Stomach (tissue), 9 donors: Measurements from ENCODE around the gene ZNF423. TPM values are rescaled to one million over a fixed set of nuclear protein-coding genes. Genes with fewer than 3 reads are reported as not detected.

Experiments used
- DNase-seq, 2 donors: peaks; one replicate each; pipeline versions ENCODE4 v3.0.0 to v3.0.0-alpha.2; 2013 to 2019
- H3K27ac ChIP-seq, 5 donors: fragments of 200-600 bp in 4 of 5; sonication (generic) in 4 of 5; one replicate each; pipeline ENCODE4 v1.5.1; 2013 to 2019; ENCODE audit warnings: mild to moderate bottlenecking in 1 of 5, moderate library complexity in 1 of 5
- H3K27me3 ChIP-seq, 3 donors: fragments of 200-600 bp; sonication (generic); one replicate each; pipeline ENCODE4 v1.5.1; 2017 to 2019; ENCODE audit warnings: mixed run types in 1 of 3
- H3K36me3 ChIP-seq, 4 donors: fragments of 200-600 bp; sonication (generic); 1 replicate in 3 of 4; 2 replicates in 1 of 4; pipeline ENCODE4 v1.5.1; 2016 to 2019
- H3K4me1 ChIP-seq, 4 donors: fragments of 200-600 bp; sonication (generic); one replicate each; pipeline ENCODE4 v1.5.1; 2016 to 2019
- H3K4me3 ChIP-seq, 4 donors: fragments of 200-600 bp; sonication (generic) in 3 of 4; one replicate each; pipeline ENCODE4 v1.5.1; 2016 to 2019; ENCODE audit warnings: mild to moderate bottlenecking in 1 of 4
- H3K9me3 ChIP-seq, 4 donors: fragments of 200-600 bp; sonication (generic); one replicate each; pipeline ENCODE4 v1.5.1; 2016 to 2019
- EP300 ChIP-seq: sonication (generic); formaldehyde crosslinking; IDR thresholded peaks from one replicate; pipeline ENCODE4 v1.6.1; 2017; ENCODE audit warnings: antibody characterized with exemption
- POLR2A ChIP-seq, 4 donors: fragments of 450-650 bp; IDR thresholded peaks; one replicate each; pipeline ENCODE4 v1.6.1; 2016; ENCODE audit warnings: antibody characterized with exemption in 4 of 4, control low read depth in 2 of 4, mild to moderate bottlenecking in 1 of 4, moderate library complexity in 1 of 4
- POLR2AphosphoS5 ChIP-seq, 3 donors: sonication (generic); formaldehyde crosslinking; IDR thresholded peaks; one replicate each; pipeline ENCODE4 v1.6.1; 2016; ENCODE audit warnings: antibody characterized with exemption in 3 of 3
- WGBS, 5 donors: extraction: QIAGEN DNeasy Blood & Tissue Kit in 3 of 5; methylation state at CpG; one replicate each; pipeline versions ENCODE4 v1.1.5 to v1.1.7; 2013 to 2018; 5-methylcytosine and 5-hydroxymethylcytosine counted together
- intact Hi-C: fragments of 100-400 bp; cut with DNase I; formaldehyde crosslinking; loops from one replicate; pipeline ENCODE4 v1.15.1; 2023; ENCODE audit warnings: low total_unique reads
- polyA plus RNA-seq, 3 donors: library from polyadenylated mRNA; stranded (reverse); fragments of 200-250 nt; gene quantifications; one replicate each; pipeline ENCODE4 v1.2.3, GENCODE V29; 2013
- total RNA-seq, 5 donors: library from RNA; depleted of rRNA; stranded (reverse); fragments of >200 nt; gene quantifications; one replicate each; pipeline versions ENCODE4 v1.1.0 to v1.2.3, GENCODE V29; 2014 to 2016
- TF ChIP-seq, protein P1 (sequence below), 7 experiments: fragments of 450-650 bp in 4 of 7; fragments of 200-600 bp in 3 of 7; sonication (generic) in 3 of 7; IDR thresholded peaks; one replicate each; pipeline ENCODE4 v1.5.1; 2016 to 2019; ENCODE audit warnings: antibody characterized with exemption in 7 of 7, control low read depth in 2 of 7, mild to moderate bottlenecking in 1 of 7
- donor health status: healthy with polysubstance abuse.
- donor health status: Bipolar disorder and iron deficiency.
- donor health status: healthy.

ZNF423 gene
- total and polyA plus RNA-seq, 8 donors, result 0.29 to 3.5 (median 1.0) TPM

DNA sequence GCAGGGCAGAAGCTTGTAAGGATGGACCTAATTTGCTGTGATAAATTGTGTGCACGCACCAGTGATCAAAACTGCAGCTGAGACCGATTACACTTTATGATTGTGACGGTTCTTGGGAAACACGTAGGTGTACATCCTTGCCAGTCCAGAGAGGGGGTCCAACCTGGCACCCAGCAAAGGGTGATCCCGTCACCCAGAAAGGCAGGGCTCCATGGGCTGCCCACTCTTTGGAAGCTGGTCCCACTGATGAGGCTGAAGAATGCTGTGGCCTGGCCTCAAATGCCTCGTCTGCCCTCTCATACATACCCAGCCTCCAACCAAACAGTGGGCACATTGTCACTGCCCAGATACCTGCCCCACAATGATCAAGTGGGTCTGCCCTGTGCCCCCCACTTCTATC lies 350.4 kb downstream of the ZNF423 start:
- DNase-seq, result no peak
- intact Hi-C loops, result no loop called here
- no peaks in the 10 kb centered on the region for H3K27me3 ChIP-seq
- no peak overlapping the region for H3K27ac ChIP-seq
- TF ChIP-seq, protein P1, sequence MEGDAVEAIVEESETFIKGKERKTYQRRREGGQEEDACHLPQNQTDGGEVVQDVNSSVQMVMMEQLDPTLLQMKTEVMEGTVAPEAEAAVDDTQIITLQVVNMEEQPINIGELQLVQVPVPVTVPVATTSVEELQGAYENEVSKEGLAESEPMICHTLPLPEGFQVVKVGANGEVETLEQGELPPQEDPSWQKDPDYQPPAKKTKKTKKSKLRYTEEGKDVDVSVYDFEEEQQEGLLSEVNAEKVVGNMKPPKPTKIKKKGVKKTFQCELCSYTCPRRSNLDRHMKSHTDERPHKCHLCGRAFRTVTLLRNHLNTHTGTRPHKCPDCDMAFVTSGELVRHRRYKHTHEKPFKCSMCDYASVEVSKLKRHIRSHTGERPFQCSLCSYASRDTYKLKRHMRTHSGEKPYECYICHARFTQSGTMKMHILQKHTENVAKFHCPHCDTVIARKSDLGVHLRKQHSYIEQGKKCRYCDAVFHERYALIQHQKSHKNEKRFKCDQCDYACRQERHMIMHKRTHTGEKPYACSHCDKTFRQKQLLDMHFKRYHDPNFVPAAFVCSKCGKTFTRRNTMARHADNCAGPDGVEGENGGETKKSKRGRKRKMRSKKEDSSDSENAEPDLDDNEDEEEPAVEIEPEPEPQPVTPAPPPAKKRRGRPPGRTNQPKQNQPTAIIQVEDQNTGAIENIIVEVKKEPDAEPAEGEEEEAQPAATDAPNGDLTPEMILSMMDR (IDR thresholded peaks at IDR 0.05), result no peak
- no peak for TF ChIP-seq POLR2AphosphoS5 (IDR thresholded peaks at IDR 0.05)
- TF ChIP-seq EP300, result no peak
- TF ChIP-seq POLR2A (IDR thresholded peaks at IDR 0.05), result no peak
- no peaks in the 10 kb centered on the region for H3K36me3 ChIP-seq
- 82 to 88% (median 85%) methylated on average over 6 of the region's 6 CpGs for WGBS, 5 donors
- no peaks in the 10 kb centered on the region for H3K9me3 ChIP-seq
- no peak overlapping the region for H3K4me3 ChIP-seq
- no peaks in the 10 kb centered on the region for H3K4me1 ChIP-seq

DNA sequence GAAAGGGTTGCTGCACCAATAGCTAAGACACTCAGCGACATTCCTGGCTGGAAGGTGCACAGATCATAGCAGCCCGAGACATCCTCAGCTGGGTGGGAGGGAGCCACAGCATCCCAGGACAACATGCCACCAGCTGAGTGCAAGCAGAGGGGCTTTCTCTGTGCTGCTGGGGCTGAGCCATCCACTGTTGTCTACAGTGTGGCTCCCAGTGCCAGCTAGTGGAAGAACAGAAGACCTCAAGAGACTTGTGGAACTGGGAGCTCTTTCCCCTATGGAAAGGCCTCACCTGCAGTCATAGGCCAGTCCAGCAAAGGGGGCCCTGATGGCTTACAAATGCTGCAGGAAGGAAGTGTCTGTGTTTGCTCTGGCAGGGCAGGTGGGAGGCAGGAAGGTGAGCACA lies 351.3 kb downstream of the ZNF423 start:
- Histone ChIP-seq H3K27me3 (no peaks in the 10 kb centered on the region), H3K9me3 (no peaks in the 10 kb centered on the region), H3K27ac (no peak overlapping the region), H3K36me3 (no peaks in the 10 kb centered on the region), H3K4me3 (no peak overlapping the region), H3K4me1 (no peaks in the 10 kb centered on the region)
- WGBS, 5 donors, result 94 to 100% (median 100%) methylated on average over 2 of the region's 2 CpGs
- intact Hi-C loops, result no loop called here
- TF ChIP-seq POLR2A (IDR thresholded peaks at IDR 0.05) (no peak), EP300 (no peak), POLR2AphosphoS5 (IDR thresholded peaks at IDR 0.05) (no peak)
- TF ChIP-seq, protein P1 (IDR thresholded peaks at IDR 0.05), result no peak
- DNase-seq, result no peak

DNA sequence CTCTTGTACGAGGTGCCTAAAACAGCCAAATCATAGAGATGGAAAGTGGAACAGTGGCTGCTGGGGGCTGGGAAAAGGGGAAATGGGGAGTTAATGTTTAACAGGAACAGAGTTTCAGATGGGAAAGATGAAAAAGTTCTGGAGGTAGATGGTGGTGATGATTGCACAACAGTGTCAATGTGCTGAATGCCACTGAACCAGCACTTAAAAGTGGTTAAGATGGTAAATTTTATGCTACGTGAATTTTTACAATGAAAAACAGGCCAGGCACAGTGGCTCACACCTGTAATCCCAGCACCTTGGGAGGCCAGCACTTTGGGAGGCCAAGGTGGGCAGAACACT lies 351.9 kb downstream of the ZNF423 start:
- no peaks in the 10 kb centered on the region for H3K27me3 ChIP-seq
- intact Hi-C loops, result no loop called here
- H3K4me1 ChIP-seq, result no peaks in the 10 kb centered on the region
- TF ChIP-seq, protein P1 (IDR thresholded peaks at IDR 0.05), result no peak
- DNase-seq, result no peak
- H3K4me3 ChIP-seq, result no peak overlapping the region
- no peaks in the 10 kb centered on the region for H3K9me3 ChIP-seq
- H3K27ac ChIP-seq, result no peak overlapping the region
- WGBS, 5 donors, result 77 to 94% (median 83%) methylated on average over 2 of the region's 2 CpGs
- no peaks in the 10 kb centered on the region for H3K36me3 ChIP-seq

DNA sequence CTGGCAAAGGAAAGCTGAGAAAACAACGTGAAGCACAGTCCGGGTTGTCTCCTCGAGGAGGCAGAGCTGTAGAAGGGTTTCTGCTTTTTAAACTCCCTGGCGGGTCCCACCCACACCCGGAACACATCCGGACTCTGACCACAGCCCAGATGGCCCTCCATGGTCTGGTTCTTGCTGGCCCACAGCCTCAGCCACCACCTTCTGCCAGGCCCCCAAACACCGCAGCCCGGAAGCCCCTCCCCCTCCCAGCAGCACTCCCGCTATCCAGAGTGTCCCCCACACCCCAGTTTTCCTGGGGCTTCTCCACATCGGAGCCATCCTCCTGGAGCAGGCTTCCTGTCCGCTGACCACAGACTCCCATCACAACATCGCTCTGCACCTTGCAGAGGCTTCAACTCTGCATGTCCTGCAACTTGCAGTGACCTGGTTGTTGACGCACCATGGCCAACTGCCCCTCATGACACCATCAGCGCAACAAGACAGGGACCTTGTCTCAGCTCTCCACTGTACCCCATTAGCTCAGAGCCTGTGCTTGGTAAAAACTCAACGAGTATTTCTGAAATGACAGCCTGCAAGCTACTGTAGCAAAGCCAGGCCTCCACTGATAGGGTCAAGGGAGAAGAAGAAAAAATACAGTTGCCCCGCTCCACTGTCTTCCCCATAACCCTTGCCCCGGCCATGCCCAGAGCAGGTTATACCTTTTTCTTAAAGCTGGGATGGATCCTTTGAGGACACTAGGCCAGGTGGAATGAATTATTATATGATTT lies 352.5 kb downstream of the ZNF423 start:
- H3K27me3 ChIP-seq, result no peaks in the 10 kb centered on the region
- WGBS, 5 donors, result 65 to 81% (median 71%) methylated on average over 17 of the region's 17 CpGs
- no peaks in the 10 kb centered on the region for H3K9me3 ChIP-seq
- no peak overlapping the region for H3K27ac ChIP-seq
- no peaks in the 10 kb centered on the region for H3K4me1 ChIP-seq
- H3K4me3 ChIP-seq, result no peak overlapping the region
- intact Hi-C loops, result no loop called here
- DNase-seq, result no peak
- H3K36me3 ChIP-seq, result no peaks in the 10 kb centered on the region
- TF ChIP-seq, protein P1 (IDR thresholded peaks at IDR 0.05), result no peak
- TF ChIP-seq EP300 (no peak), POLR2AphosphoS5 (IDR thresholded peaks at IDR 0.05) (no peak), POLR2A (IDR thresholded peaks at IDR 0.05) (no peak)
